ENCODE results near the gene UNK.

DNA sequence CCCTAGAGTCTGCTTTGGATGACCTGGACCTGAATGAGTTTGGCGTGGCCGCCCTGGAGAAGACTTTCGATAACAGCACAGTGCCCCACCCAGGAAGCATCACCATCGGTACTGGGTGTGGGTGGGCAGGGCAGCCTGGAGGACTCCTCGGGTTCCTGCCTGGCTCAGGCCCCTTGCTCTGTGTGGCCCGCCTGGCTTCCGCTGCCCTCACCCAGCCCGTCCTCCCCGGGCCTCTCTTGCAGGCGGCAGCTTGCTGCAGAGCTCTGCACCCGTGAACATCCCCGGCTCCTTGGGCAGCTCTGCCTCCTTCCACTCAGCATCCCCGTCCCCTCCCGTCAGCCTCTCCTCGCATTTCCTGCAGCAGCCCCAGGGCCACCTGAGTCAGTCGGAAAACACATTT is 35.1 kb downstream of the UNK start:
- TF ChIP-seq POLR2AphosphoS5 (IDR thresholded peaks at IDR 0.05) (no peak), EP300 (IDR thresholded peaks at IDR 0.05) (no peak)

All from sigmoid colon (tissue), 4 donors.